ENCODE measurements around the gene PRDM10. TPM values are rescaled to one million over a fixed set of nuclear protein-coding genes. Genes with fewer than 3 reads are reported as not detected.
"Not testable (repeated sequence)": the region's sequence is repeated elsewhere in the genome, so short reads cannot be mapped to it uniquely, and the experiment has no call there.

The PRDM10 gene
- total RNA-seq, 4 donors from 2014 or later, result 6.6 to 12.0 (median 7.4) TPM

DNA sequence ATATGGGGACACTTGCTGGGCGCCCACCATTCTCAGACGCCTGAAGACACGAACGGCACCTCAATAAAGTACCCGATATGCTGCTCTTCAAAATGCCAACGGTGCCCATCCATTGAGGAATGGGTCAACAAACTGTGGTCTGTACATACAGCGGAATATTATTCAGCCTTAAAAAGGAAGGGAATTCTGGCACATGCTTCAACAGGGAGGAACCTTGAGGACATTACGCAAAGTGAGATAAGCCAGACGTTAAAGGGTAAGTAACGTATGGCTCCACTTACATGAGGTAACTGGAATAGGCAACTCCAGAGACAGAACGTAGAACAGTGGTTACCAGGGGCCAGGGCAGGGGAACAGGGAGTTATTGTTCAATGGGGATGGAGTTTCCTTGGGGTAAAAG is 28.0 kb downstream of the PRDM10 start:
- no peaks in the 10 kb centered on the region for H3K27me3 ChIP-seq
- TF ChIP-seq EP300 (IDR thresholded peaks at IDR 0.05), result no peak
- TF ChIP-seq, protein P1, sequence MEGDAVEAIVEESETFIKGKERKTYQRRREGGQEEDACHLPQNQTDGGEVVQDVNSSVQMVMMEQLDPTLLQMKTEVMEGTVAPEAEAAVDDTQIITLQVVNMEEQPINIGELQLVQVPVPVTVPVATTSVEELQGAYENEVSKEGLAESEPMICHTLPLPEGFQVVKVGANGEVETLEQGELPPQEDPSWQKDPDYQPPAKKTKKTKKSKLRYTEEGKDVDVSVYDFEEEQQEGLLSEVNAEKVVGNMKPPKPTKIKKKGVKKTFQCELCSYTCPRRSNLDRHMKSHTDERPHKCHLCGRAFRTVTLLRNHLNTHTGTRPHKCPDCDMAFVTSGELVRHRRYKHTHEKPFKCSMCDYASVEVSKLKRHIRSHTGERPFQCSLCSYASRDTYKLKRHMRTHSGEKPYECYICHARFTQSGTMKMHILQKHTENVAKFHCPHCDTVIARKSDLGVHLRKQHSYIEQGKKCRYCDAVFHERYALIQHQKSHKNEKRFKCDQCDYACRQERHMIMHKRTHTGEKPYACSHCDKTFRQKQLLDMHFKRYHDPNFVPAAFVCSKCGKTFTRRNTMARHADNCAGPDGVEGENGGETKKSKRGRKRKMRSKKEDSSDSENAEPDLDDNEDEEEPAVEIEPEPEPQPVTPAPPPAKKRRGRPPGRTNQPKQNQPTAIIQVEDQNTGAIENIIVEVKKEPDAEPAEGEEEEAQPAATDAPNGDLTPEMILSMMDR (IDR thresholded peaks at IDR 0.05), result no peak
- TF ChIP-seq POLR2A (IDR thresholded peaks at IDR 0.05), result no peak
- no peak for TF ChIP-seq POLR2AphosphoS5 (IDR thresholded peaks at IDR 0.05)
- ATAC-seq, result no peak
- no peaks in the 10 kb centered on the region for H3K9me3 ChIP-seq
- no peaks in the 10 kb centered on the region for H3K36me3 ChIP-seq
- no peak overlapping the region for H3K4me3 ChIP-seq
- H3K27ac ChIP-seq, result no peak overlapping the region
- 92 to 93% methylated on average over 2 to 11 of the region's 11 CpGs for WGBS, 2 donors (ENCODE audit: low coverage in 1 of 2)
- peaks cover 0 to 3% (median 0%) of the 10 kb centered on the region in 3 donors for H3K4me1 ChIP-seq

DNA sequence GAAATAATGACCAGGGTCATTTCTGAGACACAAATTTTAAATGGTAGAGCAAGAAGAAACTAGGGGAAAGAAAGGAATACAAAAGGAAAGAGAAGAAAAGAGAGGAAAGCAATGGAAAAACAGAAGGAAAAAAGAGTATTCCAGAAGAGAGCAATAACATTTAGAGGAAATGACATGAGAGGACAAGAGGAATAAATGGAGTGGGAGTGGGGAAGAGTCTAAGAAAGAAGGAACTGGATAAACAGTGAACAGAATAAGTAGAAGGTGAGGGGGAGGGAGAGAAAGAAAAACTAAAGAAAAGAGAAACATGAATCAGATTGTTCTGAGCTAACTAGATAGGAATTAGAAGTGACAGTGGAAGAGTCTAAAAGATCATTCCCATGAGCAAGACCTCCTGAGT is 28.4 kb downstream of the PRDM10 start:
- Histone ChIP-seq H3K4me3 (no peak overlapping the region), H3K9me3 (no peaks in the 10 kb centered on the region)
- no peak for ATAC-seq

DNA sequence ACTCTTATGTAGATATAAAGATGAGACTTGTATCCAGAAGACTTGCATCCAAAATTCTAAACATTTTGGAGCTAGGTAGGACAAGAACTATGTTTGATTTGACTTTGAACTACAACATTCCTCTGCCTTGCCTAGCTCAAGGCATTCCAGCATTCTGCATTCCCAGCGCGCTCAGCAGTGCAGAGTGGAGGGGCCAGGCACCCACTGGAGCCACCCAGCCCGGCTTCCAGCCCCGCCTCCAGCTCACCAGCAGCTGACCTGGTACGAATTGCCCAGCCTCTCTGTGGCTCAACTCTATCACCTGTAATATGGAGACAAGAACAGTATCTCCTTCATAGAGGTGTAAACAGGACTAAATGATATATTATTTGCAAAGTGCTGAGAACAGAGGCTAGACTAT is 28.8 kb downstream of the PRDM10 start:
- H3K27me3 ChIP-seq, result no peaks in the 10 kb centered on the region
- TF ChIP-seq, protein P1 (IDR thresholded peaks at IDR 0.05), result no peak
- TF ChIP-seq POLR2A (IDR thresholded peaks at IDR 0.05), result no peak
- TF ChIP-seq EP300 (IDR thresholded peaks at IDR 0.05), result no peak
- no peak for TF ChIP-seq POLR2AphosphoS5 (IDR thresholded peaks at IDR 0.05)
- H3K36me3 ChIP-seq, result no peaks in the 10 kb centered on the region
- H3K4me3 ChIP-seq, result no peak overlapping the region
- no peaks in the 10 kb centered on the region for H3K9me3 ChIP-seq
- WGBS, 2 donors (ENCODE audit: low coverage in 1 of 2), result 40 to 80% methylated on average over 1 to 5 of the region's 5 CpGs
- peak; percentile 73 for ATAC-seq
- no peak overlapping the region for H3K27ac ChIP-seq
- peaks cover 0 to 3% (median 0%) of the 10 kb centered on the region in 3 donors for H3K4me1 ChIP-seq

More for the DNA sequence above, 28.4 kb downstream of the PRDM10 start:
- Histone ChIP-seq H3K36me3 (no peaks in the 10 kb centered on the region), H3K27me3 (no peaks in the 10 kb centered on the region), H3K4me1 (peaks cover 0 to 3% (median 0%) of the 10 kb centered on the region in 3 donors), H3K27ac (no peak overlapping the region)
- TF ChIP-seq POLR2A (IDR thresholded peaks at IDR 0.05), result no peak
- no peak for TF ChIP-seq POLR2AphosphoS5 (IDR thresholded peaks at IDR 0.05)
- TF ChIP-seq, protein P1 (IDR thresholded peaks at IDR 0.05), result no peak
- TF ChIP-seq EP300 (IDR thresholded peaks at IDR 0.05), result no peak

DNA sequence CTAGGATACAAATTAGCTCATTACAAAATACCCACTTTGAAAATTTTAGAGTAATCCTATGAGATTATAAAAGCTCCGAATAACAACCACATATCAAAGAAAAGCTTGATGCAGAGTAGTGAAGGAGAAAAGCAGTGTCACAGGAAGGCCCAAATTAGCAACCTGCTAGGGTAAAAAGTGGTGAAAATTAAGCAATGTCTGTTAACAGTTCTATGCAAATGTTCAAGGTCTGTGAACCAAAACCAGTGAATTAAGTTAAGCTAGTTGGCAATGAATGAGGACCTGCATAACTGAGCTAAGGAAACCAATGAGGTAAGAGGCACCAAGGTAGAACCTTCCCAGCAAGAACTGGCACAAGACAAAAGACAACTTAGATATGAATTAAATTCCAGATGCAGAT is 29.6 kb downstream of the PRDM10 start:
- Histone ChIP-seq H3K27ac (no peak overlapping the region), H3K36me3 (no peaks in the 10 kb centered on the region), H3K9me3 (no peaks in the 10 kb centered on the region), H3K4me3 (no peak overlapping the region), H3K4me1 (peaks cover 0 to 3% (median 0%) of the 10 kb centered on the region in 3 donors), H3K27me3 (no peaks in the 10 kb centered on the region)
- WGBS, 2 donors (ENCODE audit: low coverage in 1 of 2), result 100% methylated on average over 1 of the region's 1 CpG; no CpG with 5 or more reads in 1 of the 2 donors
- TF ChIP-seq, protein P1 (IDR thresholded peaks at IDR 0.05), result no peak
- TF ChIP-seq POLR2AphosphoS5 (IDR thresholded peaks at IDR 0.05) (no peak), EP300 (IDR thresholded peaks at IDR 0.05) (no peak), POLR2A (IDR thresholded peaks at IDR 0.05) (no peak)
- ATAC-seq, result no peak

DNA sequence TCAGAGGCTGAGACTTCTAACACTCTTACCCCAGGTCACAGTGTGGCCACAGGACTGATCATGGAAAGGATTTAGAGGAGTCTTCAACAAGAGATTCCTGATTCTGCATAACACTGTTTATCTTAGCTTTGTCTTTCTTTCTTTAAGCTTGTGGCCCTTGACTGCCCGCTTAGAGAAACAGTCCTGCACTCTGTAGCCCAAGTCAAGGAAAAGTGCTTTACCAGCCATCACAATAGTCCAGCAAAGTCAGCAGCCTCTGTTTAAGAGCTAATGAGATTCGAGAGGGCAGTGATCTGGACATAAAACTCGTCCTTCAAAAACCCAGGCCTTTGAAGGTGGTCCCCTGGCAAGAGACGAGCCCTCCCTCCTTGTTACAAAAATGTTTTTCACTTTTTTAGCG is 30.0 kb downstream of the PRDM10 start:
- Histone ChIP-seq H3K4me3 (no peak overlapping the region), H3K9me3 (no peaks in the 10 kb centered on the region), H3K27ac (no peak overlapping the region), H3K36me3 (no peaks in the 10 kb centered on the region), H3K4me1 (peaks cover 0 to 3% (median 0%) of the 10 kb centered on the region in 3 donors), H3K27me3 (no peaks in the 10 kb centered on the region)
- no peak for TF ChIP-seq POLR2AphosphoS5 (IDR thresholded peaks at IDR 0.05)
- no peak for TF ChIP-seq POLR2A (IDR thresholded peaks at IDR 0.05)
- 83 to 100% methylated on average over 3 to 5 of the region's 5 CpGs for WGBS, 2 donors (ENCODE audit: low coverage in 1 of 2)
- no peak for ATAC-seq

DNA sequence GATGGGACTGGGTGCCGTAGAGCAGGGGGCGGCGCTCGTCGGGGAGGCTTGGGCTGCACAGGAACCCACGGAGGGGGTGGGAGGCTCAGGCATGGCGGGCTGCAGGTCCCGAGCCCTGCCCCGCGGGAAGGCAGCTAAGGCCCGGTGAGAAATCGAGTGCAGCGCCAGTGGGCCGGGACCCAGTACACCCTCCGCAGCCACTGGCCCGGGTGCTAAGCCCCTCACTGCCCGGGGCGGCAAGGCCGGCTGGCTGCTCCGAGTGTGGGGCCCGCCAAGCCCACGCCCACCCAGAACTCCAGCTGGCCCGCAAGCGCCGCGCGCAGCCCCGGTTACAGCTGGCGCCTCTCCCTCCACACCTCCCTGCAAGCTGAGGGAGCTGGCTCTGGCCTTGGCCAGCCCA is 30.8 kb downstream of the PRDM10 start:
- H3K36me3 ChIP-seq, H3K27me3 ChIP-seq, H3K4me1 ChIP-seq, H3K4me3 ChIP-seq, H3K9me3 ChIP-seq, H3K27ac ChIP-seq, ATAC-seq: not testable (repeated sequence)
- WGBS, 2 donors (ENCODE audit: low coverage in 1 of 2), result no CpG with 5 or more reads among the region's 29 CpGs

Measured in gastroesophageal sphincter (tissue), 4 donors.